Measurements from ENCODE around the gene C14orf93. TPM values are rescaled to one million over a fixed set of nuclear protein-coding genes. Genes with fewer than 3 reads are reported as not detected.
"Not testable (repeated sequence)": the region's sequence is repeated elsewhere in the genome, so short reads cannot be mapped to it uniquely, and the experiment has no call there.

C14orf93 gene
- total RNA-seq, 4 donors from 2014 or later = 17.1 to 41.2 (median 23.9) TPM

GRCh38 chr14:23015618-23016017, 5.7 kb upstream of the C14orf93 start:
- Histone ChIP-seq H3K27ac (no peak overlapping the region), H3K4me1 (no peaks in the 10 kb centered on the region), H3K36me3 (no peaks in the 10 kb centered on the region), H3K4me3 (no peak overlapping the region), H3K27me3 (no peaks in the 10 kb centered on the region), H3K9me3 (no peaks in the 10 kb centered on the region)
- 70 to 92% methylated on average over 3 to 4 of the region's 4 CpGs for WGBS, 2 donors (ENCODE audit: low coverage in 1 of 2)
- in situ Hi-C loops (cut with MboI; ENCODE audit: low pct_ligation_motif_present in 1 of 4, low pct_unique_long_range_greater_than_20kb in 1 of 4, low sequenced_read_pairs in 3 of 4) (no loop called here), intact Hi-C loops (cut with DNase I; ENCODE audit: low total_unique reads) (no loop called here)
- TF ChIP-seq, protein P1, sequence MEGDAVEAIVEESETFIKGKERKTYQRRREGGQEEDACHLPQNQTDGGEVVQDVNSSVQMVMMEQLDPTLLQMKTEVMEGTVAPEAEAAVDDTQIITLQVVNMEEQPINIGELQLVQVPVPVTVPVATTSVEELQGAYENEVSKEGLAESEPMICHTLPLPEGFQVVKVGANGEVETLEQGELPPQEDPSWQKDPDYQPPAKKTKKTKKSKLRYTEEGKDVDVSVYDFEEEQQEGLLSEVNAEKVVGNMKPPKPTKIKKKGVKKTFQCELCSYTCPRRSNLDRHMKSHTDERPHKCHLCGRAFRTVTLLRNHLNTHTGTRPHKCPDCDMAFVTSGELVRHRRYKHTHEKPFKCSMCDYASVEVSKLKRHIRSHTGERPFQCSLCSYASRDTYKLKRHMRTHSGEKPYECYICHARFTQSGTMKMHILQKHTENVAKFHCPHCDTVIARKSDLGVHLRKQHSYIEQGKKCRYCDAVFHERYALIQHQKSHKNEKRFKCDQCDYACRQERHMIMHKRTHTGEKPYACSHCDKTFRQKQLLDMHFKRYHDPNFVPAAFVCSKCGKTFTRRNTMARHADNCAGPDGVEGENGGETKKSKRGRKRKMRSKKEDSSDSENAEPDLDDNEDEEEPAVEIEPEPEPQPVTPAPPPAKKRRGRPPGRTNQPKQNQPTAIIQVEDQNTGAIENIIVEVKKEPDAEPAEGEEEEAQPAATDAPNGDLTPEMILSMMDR (IDR thresholded peaks at IDR 0.05) = no peak
- no peak for TF ChIP-seq POLR2A (IDR thresholded peaks at IDR 0.05)
- TF ChIP-seq POLR2AphosphoS5 (IDR thresholded peaks at IDR 0.05) = no peak
- TF ChIP-seq EP300 (IDR thresholded peaks at IDR 0.05; ENCODE audit: low read depth) = no peak
- no peak for DNase-seq

DNA sequence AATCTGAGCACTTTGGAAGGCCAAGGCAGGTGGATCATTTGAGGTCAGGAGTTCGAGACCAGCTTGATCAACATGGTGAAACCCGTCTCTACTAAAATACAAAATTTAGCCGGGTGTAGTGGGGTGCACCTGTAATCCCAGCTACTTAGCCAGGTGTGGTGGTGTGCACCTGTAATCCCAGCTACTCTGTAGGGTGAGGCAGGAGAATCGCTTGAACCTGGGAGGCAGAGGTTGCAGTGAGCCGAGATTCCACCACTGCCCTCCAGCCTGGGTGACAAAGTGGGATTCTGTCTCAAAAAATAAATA, 3.8 kb upstream of the C14orf93 start:
- H3K27ac ChIP-seq; DNase-seq; H3K4me3 ChIP-seq; H3K36me3 ChIP-seq; in situ Hi-C loops (cut with MboI; ENCODE audit: low pct_ligation_motif_present in 1 of 4, low pct_unique_long_range_greater_than_20kb in 1 of 4, low sequenced_read_pairs in 3 of 4); H3K9me3 ChIP-seq; intact Hi-C loops (cut with DNase I; ENCODE audit: low total_unique reads); H3K27me3 ChIP-seq: not testable (repeated sequence)
- 93% methylated on average over 5 of the region's 5 CpGs for WGBS, 2 donors (ENCODE audit: low coverage in 1 of 2)
- peaks cover 0 to 11% (median 4%) of the 10 kb centered on the region in 4 donors for H3K4me1 ChIP-seq

DNA sequence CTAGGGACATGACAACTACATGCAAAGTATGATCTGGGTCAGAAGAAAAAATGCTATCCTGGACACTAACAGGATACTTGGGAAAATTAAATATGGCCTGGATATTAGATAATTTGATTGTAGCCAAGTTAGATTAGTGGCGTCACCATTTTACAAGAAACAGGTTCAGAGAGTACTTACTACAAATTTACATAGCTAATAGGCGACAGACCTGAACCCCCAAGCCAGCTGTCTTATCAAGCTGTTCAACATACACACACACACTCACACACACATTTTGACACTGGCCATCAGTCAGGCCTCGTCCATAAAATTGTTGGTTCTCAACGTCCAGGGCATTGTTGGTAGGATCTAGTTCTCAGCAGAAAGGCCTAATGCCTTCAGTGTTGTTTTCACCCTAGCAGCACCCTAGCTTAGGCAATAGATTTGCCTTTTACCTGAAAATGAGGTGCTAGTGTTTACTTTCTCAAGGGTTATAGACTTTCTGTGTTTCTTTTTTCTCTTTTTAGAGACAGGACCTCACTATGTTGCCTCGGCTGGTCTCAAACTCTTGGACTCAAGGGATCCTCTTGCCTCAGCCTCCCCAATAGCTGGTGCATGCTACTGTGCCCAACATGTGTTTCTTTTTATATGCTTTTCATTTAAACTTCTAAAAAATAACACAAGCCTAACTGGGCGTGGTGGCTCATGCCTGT, 3.3 kb upstream of the C14orf93 start:
- intact Hi-C loops (cut with DNase I; ENCODE audit: low total_unique reads) = no loop called here
- Histone ChIP-seq H3K9me3 (no peaks in the 10 kb centered on the region), H3K36me3 (no peaks in the 10 kb centered on the region), H3K4me1 (peaks cover 0 to 15% (median 4%) of the 10 kb centered on the region in 4 donors), H3K27me3 (no peaks in the 10 kb centered on the region), H3K27ac (no peak overlapping the region), H3K4me3 (no peak overlapping the region)
- TF ChIP-seq EP300 (IDR thresholded peaks at IDR 0.05; ENCODE audit: low read depth) = no peak
- TF ChIP-seq, protein P1 (IDR thresholded peaks at IDR 0.05) = no peak
- no peak for TF ChIP-seq POLR2A (IDR thresholded peaks at IDR 0.05)
- TF ChIP-seq POLR2AphosphoS5 (IDR thresholded peaks at IDR 0.05) = no peak
- in situ Hi-C loops (cut with MboI; ENCODE audit: low pct_ligation_motif_present in 1 of 4, low pct_unique_long_range_greater_than_20kb in 1 of 4, low sequenced_read_pairs in 3 of 4) = no loop called here
- WGBS, 2 donors (ENCODE audit: low coverage in 1 of 2) = 81 to 94% methylated on average over 3 to 6 of the region's 6 CpGs
- no peak for DNase-seq

GRCh38 chr14:23009483-23009938, 432 bp downstream of the C14orf93 start:
- in situ Hi-C loops (cut with MboI; ENCODE audit: low pct_ligation_motif_present in 1 of 4, low pct_unique_long_range_greater_than_20kb in 1 of 4, low sequenced_read_pairs in 3 of 4) = no loop called here

GRCh38 chr14:23008831-23009230, 1.1 kb downstream of the C14orf93 start:
- in situ Hi-C loops (cut with MboI; ENCODE audit: low pct_ligation_motif_present in 1 of 4, low pct_unique_long_range_greater_than_20kb in 1 of 4, low sequenced_read_pairs in 3 of 4) = no loop called here
- intact Hi-C loops (cut with DNase I; ENCODE audit: low total_unique reads) = no loop called here
- no peak for DNase-seq
- no peaks in the 10 kb centered on the region for H3K9me3 ChIP-seq
- peaks cover 4 to 35% (median 15%) of the 10 kb centered on the region in 4 donors for H3K4me1 ChIP-seq
- no peaks in the 10 kb centered on the region for H3K36me3 ChIP-seq
- 17 to 20% methylated on average over 3 of the region's 3 CpGs for WGBS, 2 donors (ENCODE audit: low coverage in 1 of 2)
- H3K27ac ChIP-seq = peak overlapping the region in 1 of 4 donors; percentile 78
- TF ChIP-seq POLR2A (IDR thresholded peaks at IDR 0.05) (no peak), POLR2AphosphoS5 (IDR thresholded peaks at IDR 0.05) (no peak), EP300 (IDR thresholded peaks at IDR 0.05; ENCODE audit: low read depth) (no peak)
- no peak overlapping the region for H3K4me3 ChIP-seq
- H3K27me3 ChIP-seq = no peaks in the 10 kb centered on the region

More at GRCh38 chr14:23009483-23009938, 432 bp downstream of the C14orf93 start:
- intact Hi-C loops (cut with DNase I; ENCODE audit: low total_unique reads) = no loop called here
- peaks cover 4 to 35% (median 15%) of the 10 kb centered on the region in 4 donors for H3K4me1 ChIP-seq
- WGBS, 2 donors (ENCODE audit: low coverage in 1 of 2) = 19 to 20% methylated on average over 8 of the region's 8 CpGs
- no peaks in the 10 kb centered on the region for H3K9me3 ChIP-seq
- H3K27ac ChIP-seq = peak overlapping the region; percentile 78 to 92 (median 85)
- peak overlapping the region; percentile 15 to 56 (median 50) for H3K4me3 ChIP-seq
- no peaks in the 10 kb centered on the region for H3K36me3 ChIP-seq
- DNase-seq = no peak
- TF ChIP-seq POLR2A (IDR thresholded peaks at IDR 0.05) = no peak
- H3K27me3 ChIP-seq = no peaks in the 10 kb centered on the region

All from transverse colon (tissue), 4 donors.